MM.1S (cell line): ENCODE data around the gene BICRAL.

Source experiments
- EZH2phosphoT487 ChIP-seq: fragments of 300-600 bp; sonication (generic); IDR thresholded peaks from 2 replicates; pipeline ENCODE4 v1.6.1; 2018; ENCODE audit warnings: antibody characterized with exemption, low read length
- TF ChIP-seq, protein P1 (sequence below): fragments of 300-600 bp; sonication (generic); IDR thresholded peaks from 2 replicates; pipeline ENCODE4 v1.5.1; 2016; ENCODE audit warnings: antibody characterized with exemption, low read length, mixed read lengths

DNA sequence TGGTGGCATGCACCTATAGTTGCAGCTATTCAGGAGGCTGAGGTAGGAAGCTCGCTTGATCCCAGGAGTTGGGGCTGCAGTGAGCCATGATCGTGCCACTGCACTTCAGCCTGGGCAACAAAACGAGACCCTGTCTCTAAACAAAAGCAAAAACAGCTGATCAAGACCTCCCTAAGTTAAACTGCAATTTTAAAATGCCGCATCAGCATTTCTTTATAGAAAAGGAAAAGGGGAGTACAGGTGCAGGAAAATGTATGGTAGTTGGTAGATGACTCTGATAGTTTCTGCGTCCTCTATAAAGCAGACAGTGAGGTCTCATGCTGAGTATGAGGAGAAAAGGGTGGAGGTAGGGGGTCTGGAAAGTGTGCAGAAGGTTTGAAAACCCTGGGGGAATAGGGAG is 27.1 kb upstream of the BICRAL start:
- TF ChIP-seq, protein P1, sequence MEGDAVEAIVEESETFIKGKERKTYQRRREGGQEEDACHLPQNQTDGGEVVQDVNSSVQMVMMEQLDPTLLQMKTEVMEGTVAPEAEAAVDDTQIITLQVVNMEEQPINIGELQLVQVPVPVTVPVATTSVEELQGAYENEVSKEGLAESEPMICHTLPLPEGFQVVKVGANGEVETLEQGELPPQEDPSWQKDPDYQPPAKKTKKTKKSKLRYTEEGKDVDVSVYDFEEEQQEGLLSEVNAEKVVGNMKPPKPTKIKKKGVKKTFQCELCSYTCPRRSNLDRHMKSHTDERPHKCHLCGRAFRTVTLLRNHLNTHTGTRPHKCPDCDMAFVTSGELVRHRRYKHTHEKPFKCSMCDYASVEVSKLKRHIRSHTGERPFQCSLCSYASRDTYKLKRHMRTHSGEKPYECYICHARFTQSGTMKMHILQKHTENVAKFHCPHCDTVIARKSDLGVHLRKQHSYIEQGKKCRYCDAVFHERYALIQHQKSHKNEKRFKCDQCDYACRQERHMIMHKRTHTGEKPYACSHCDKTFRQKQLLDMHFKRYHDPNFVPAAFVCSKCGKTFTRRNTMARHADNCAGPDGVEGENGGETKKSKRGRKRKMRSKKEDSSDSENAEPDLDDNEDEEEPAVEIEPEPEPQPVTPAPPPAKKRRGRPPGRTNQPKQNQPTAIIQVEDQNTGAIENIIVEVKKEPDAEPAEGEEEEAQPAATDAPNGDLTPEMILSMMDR: no peak
- TF ChIP-seq EZH2phosphoT487: no peak
